Measurements from ENCODE around the gene SKOR1.

The SKOR1 gene

DNA sequence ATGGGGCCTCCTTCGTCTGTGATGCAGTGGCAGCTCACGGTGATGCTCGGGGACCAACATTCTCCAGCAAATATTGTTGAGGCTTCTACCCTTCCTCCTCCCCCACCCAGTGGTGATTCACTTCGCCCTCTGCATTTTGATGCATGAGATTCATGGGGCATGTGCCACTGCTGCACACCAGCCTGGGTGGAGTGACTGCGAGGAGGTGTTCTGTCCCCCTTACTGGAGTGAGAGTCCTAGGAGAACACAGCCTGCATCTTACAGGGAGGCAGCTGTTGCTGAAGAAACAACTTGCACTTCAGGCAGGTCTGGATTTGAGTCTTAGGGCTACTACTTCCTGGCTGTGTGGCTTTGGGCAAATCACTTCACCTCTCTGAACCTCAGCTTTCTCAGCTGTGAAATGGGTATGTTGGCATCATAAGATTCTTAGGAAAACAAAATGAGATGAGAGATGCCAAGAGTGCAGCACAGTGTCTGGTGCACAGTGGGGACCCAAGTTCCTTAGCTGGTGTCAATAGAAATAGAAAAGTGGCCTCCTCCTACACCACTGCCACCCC lies 10.2 kb upstream of the SKOR1 start:
- H3K27ac ChIP-seq (ENCODE audit: low read depth in 2 of 2, low read length in 2 of 2), result no peak overlapping the region
- no peak overlapping the region for H3K9ac ChIP-seq (ENCODE audit: low read depth in 1 of 2, low read length in 2 of 2)
- H3K9me3 ChIP-seq (ENCODE audit: control insufficient read depth in 2 of 2, low read length in 2 of 2), result no peaks in the 10 kb centered on the region
- H3K4me1 ChIP-seq (ENCODE audit: control insufficient read depth in 2 of 2, insufficient read depth in 2 of 2, low read length in 2 of 2), result no peaks in the 10 kb centered on the region
- peaks cover 11 to 12% of the 10 kb centered on the region in 2 donors for H3K27me3 ChIP-seq (ENCODE audit: control insufficient read depth in 2 of 2, insufficient read depth in 2 of 2, low read length in 2 of 2)
- no peaks in the 10 kb centered on the region for H3K36me3 ChIP-seq (ENCODE audit: control insufficient read depth in 2 of 2, insufficient read depth in 2 of 2, low read length in 2 of 2)
- no peak overlapping the region for H3K4me3 ChIP-seq (ENCODE audit: low read length in 2 of 2)

DNA sequence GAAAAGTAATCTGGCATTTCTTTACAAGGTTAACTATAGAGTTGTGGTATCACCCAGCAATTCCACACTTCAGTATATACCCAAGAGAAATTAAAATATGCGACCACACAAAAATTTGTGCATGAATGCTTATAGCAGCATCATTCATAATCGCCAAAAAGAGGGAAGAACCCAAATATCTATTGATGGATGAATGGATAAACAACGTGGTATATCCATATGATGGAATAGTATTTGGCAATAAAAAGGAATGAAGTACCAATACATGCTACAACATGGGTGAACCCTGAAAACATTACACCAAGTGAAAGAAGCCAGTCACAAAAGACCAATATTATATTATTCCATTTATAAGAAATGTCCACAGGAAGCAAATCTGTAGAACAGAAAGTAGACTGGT lies 8.6 kb upstream of the SKOR1 start:
- no peak overlapping the region for H3K27ac ChIP-seq (ENCODE audit: low read depth in 2 of 2, low read length in 2 of 2)
- H3K9ac ChIP-seq (ENCODE audit: low read depth in 1 of 2, low read length in 2 of 2), result no peak overlapping the region
- H3K9me3 ChIP-seq (ENCODE audit: control insufficient read depth in 2 of 2, low read length in 2 of 2), result no peaks in the 10 kb centered on the region
- no peak overlapping the region for H3K4me3 ChIP-seq (ENCODE audit: low read length in 2 of 2)
- no peaks in the 10 kb centered on the region for H3K4me1 ChIP-seq (ENCODE audit: control insufficient read depth in 2 of 2, insufficient read depth in 2 of 2, low read length in 2 of 2)
- no peaks in the 10 kb centered on the region for H3K36me3 ChIP-seq (ENCODE audit: control insufficient read depth in 2 of 2, insufficient read depth in 2 of 2, low read length in 2 of 2)
- H3K27me3 ChIP-seq (ENCODE audit: control insufficient read depth in 2 of 2, insufficient read depth in 2 of 2, low read length in 2 of 2), result peaks cover 24 to 27% of the 10 kb centered on the region in 2 donors

DNA sequence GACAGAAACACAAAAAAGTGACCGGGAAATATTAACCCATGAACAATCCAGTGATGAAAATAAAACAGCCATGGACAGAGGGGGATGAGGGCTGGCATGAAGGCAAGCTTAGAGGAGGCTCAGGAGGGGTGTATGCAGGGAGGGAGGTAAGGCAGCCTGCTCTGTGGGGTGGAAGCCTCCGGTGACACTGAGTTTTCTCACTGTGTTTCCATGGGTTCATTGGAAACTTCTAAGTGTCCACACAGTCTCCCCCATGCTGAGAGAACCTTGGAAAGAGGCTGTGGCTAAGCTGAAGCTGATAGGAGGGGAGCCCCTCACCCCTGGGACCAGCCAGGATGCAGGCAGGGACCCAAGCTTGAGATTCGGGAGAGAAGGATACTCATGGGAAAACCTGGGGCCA lies 6.8 kb upstream of the SKOR1 start:
- Histone ChIP-seq H3K9ac (ENCODE audit: low read depth in 1 of 2, low read length in 2 of 2) (no peak overlapping the region), H3K9me3 (ENCODE audit: control insufficient read depth in 2 of 2, low read length in 2 of 2) (no peaks in the 10 kb centered on the region), H3K4me1 (ENCODE audit: control insufficient read depth in 2 of 2, insufficient read depth in 2 of 2, low read length in 2 of 2) (peaks cover 4% of the 10 kb centered on the region in 2 donors), H3K36me3 (ENCODE audit: control insufficient read depth in 2 of 2, insufficient read depth in 2 of 2, low read length in 2 of 2) (no peaks in the 10 kb centered on the region), H3K27ac (ENCODE audit: low read depth in 2 of 2, low read length in 2 of 2) (no peak overlapping the region), H3K27me3 (ENCODE audit: control insufficient read depth in 2 of 2, insufficient read depth in 2 of 2, low read length in 2 of 2) (peaks cover 36 to 43% of the 10 kb centered on the region in 2 donors), H3K4me3 (ENCODE audit: low read length in 2 of 2) (no peak overlapping the region)

DNA sequence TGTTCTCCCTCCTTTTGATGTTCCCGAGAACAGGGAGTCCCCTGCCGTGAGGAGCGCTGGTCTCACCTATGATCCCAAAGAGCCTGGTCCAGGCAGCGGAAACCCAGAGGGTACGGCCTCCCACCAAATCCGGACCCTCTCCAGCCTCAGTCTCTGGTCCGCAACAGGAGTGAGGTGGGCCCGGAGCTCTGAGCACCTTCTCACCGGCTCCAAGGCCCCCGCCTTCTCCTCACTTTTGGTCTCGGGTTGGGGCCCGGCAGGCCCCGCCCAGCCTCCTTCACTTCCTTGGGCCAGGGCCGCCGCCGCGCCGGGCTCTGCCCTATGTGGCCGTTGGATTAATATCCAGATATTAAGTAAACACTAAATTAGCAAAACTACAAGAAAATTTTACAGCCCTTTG lies 5.7 kb upstream of the SKOR1 start:
- Histone ChIP-seq H3K9ac (ENCODE audit: low read depth in 1 of 2, low read length in 2 of 2) (no peak overlapping the region), H3K4me1 (ENCODE audit: control insufficient read depth in 2 of 2, insufficient read depth in 2 of 2, low read length in 2 of 2) (peaks cover 4% of the 10 kb centered on the region in 2 donors), H3K27ac (ENCODE audit: low read depth in 2 of 2, low read length in 2 of 2) (no peak overlapping the region), H3K27me3 (ENCODE audit: control insufficient read depth in 2 of 2, insufficient read depth in 2 of 2, low read length in 2 of 2) (peaks cover 39 to 54% of the 10 kb centered on the region in 2 donors), H3K4me3 (ENCODE audit: low read length in 2 of 2) (no peak overlapping the region), H3K36me3 (ENCODE audit: control insufficient read depth in 2 of 2, insufficient read depth in 2 of 2, low read length in 2 of 2) (no peaks in the 10 kb centered on the region), H3K9me3 (ENCODE audit: control insufficient read depth in 2 of 2, low read length in 2 of 2) (no peaks in the 10 kb centered on the region)

DNA sequence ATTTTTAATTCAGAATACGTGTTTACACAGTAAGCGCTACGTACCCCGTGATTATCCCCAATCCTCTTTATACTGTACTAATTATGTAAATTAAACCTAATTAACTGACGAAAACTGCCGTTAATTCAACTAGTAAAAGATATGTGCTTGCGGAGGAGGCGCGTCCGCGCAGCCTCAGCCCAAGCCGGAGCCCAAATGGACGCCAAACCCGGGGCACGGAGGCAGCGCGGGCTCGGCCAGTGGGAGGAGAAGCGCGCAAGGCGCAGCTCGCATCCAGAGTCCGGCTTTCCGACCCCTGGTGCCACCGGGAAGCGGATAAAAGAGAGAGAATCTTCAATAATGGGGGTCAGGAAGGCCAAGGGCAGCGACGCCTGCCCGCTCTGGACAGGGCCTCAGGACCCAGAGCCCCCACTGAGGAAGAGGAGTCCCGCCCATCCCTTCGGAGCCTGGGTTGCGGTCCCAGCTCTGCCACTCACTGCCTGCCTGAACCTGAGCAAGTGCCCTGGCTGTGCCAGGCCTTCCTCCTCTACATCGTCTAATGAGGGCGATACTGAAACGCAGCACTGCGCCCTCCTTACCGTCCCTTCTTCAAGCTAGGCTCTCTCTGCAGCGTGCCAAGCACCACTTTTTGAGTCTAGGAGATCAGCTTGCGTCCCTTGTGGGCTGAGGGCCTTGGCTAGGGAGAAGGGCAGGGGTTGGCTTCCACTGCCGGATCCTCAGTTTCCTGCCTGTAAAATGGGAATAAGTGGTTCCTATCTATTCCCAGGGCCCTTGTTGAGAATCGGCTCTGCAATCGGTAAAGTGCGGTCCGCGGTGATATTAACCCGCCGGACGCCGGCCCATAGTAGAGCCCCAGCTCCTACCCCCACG lies 5.0 kb upstream of the SKOR1 start:
- H3K4me3 ChIP-seq (ENCODE audit: low read length in 2 of 2), result no peak overlapping the region
- peaks cover 4% of the 10 kb centered on the region in 2 donors for H3K4me1 ChIP-seq (ENCODE audit: control insufficient read depth in 2 of 2, insufficient read depth in 2 of 2, low read length in 2 of 2)
- no peak overlapping the region for H3K9ac ChIP-seq (ENCODE audit: low read depth in 1 of 2, low read length in 2 of 2)
- H3K36me3 ChIP-seq (ENCODE audit: control insufficient read depth in 2 of 2, insufficient read depth in 2 of 2, low read length in 2 of 2), result no peaks in the 10 kb centered on the region
- peaks cover 43 to 59% of the 10 kb centered on the region in 2 donors for H3K27me3 ChIP-seq (ENCODE audit: control insufficient read depth in 2 of 2, insufficient read depth in 2 of 2, low read length in 2 of 2)
- H3K9me3 ChIP-seq (ENCODE audit: control insufficient read depth in 2 of 2, low read length in 2 of 2), result no peaks in the 10 kb centered on the region
- no peak overlapping the region for H3K27ac ChIP-seq (ENCODE audit: low read depth in 2 of 2, low read length in 2 of 2)

DNA sequence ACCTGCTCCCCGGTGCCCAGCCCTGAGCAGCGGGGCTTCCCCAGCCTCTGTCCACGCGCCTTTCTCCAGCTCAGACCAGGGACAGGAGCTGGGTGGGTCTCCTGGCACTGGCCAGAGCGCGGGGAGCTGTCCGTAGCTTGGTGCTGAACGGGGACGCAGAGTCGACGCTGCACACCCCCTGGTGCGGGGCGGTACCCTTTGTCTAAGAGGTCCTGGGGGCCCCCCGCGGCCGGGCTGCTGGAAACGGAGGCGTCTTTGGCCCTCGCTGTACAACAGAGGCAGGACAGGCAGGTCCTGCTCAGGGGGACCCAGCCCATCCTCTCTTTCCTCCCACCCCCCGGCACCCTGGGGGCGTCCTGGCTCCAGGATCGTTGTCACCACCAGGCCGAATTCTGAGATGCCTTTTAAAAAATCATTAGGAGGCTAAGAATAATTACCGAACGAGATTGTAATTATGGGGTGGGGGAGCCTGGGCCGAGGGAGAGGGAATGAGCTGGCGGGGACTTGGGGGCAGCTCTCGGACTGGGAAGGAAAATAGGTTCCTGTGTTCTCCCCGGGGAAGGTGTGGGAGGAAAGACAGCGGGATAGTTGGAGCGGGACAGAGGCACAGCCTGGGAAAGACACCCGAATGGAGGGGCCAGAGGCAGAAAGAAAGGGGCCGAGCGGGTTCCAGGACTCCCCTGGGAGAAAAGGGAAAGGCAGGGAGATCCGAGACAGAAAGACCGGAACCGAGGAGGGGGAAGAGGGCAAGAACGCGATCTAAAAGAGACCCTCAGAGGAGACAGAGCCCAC lies 4.1 kb upstream of the SKOR1 start:
- Histone ChIP-seq H3K9me3 (ENCODE audit: control insufficient read depth in 2 of 2, low read length in 2 of 2) (no peaks in the 10 kb centered on the region), H3K4me3 (ENCODE audit: low read length in 2 of 2) (no peak overlapping the region), H3K27me3 (ENCODE audit: control insufficient read depth in 2 of 2, insufficient read depth in 2 of 2, low read length in 2 of 2) (peaks cover 48 to 67% of the 10 kb centered on the region in 2 donors), H3K36me3 (ENCODE audit: control insufficient read depth in 2 of 2, insufficient read depth in 2 of 2, low read length in 2 of 2) (no peaks in the 10 kb centered on the region), H3K9ac (ENCODE audit: low read depth in 1 of 2, low read length in 2 of 2) (no peak overlapping the region), H3K27ac (ENCODE audit: low read depth in 2 of 2, low read length in 2 of 2) (no peak overlapping the region), H3K4me1 (ENCODE audit: control insufficient read depth in 2 of 2, insufficient read depth in 2 of 2, low read length in 2 of 2) (peaks cover 4 to 7% of the 10 kb centered on the region in 2 donors)

DNA sequence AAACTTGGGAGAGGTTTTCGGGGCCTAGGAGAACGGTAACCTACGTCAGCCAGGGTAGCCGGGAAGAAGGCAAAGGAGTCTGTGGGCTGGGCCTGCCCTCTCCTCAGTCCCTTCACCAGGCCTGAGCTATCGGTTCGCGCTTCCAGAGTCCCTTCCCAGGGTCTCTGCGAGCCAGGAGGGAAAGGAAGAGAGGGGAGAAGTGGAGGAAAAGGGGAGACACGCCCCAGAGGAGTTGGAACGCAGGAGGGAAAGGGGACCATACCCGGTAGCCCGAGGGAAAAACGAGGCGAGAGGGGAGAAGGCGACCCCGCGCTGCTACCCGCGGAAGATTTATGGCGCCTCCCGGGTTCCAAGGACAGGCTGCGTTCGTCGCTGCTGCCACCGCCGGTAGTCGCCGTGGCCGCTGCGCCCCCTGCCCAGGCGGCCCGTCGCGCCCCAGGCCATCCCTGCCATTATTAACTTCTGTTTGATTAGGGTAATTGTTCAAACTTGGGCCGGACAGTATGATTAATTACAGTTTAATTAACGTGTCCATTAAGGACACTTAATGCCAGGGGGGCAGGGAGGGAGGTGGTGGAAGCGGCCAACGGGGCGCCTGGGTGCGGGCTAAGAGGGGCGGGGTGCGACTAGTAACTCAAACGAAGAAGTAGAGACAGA lies 3.4 kb upstream of the SKOR1 start:
- Histone ChIP-seq H3K4me1 (ENCODE audit: control insufficient read depth in 2 of 2, insufficient read depth in 2 of 2, low read length in 2 of 2) (peaks cover 4 to 7% of the 10 kb centered on the region in 2 donors), H3K4me3 (ENCODE audit: low read length in 2 of 2) (no peak overlapping the region), H3K27me3 (ENCODE audit: control insufficient read depth in 2 of 2, insufficient read depth in 2 of 2, low read length in 2 of 2) (peaks cover 51 to 74% of the 10 kb centered on the region in 2 donors), H3K9ac (ENCODE audit: low read depth in 1 of 2, low read length in 2 of 2) (no peak overlapping the region), H3K9me3 (ENCODE audit: control insufficient read depth in 2 of 2, low read length in 2 of 2) (no peaks in the 10 kb centered on the region), H3K27ac (ENCODE audit: low read depth in 2 of 2, low read length in 2 of 2) (no peak overlapping the region), H3K36me3 (ENCODE audit: control insufficient read depth in 2 of 2, insufficient read depth in 2 of 2, low read length in 2 of 2) (no peaks in the 10 kb centered on the region)

DNA sequence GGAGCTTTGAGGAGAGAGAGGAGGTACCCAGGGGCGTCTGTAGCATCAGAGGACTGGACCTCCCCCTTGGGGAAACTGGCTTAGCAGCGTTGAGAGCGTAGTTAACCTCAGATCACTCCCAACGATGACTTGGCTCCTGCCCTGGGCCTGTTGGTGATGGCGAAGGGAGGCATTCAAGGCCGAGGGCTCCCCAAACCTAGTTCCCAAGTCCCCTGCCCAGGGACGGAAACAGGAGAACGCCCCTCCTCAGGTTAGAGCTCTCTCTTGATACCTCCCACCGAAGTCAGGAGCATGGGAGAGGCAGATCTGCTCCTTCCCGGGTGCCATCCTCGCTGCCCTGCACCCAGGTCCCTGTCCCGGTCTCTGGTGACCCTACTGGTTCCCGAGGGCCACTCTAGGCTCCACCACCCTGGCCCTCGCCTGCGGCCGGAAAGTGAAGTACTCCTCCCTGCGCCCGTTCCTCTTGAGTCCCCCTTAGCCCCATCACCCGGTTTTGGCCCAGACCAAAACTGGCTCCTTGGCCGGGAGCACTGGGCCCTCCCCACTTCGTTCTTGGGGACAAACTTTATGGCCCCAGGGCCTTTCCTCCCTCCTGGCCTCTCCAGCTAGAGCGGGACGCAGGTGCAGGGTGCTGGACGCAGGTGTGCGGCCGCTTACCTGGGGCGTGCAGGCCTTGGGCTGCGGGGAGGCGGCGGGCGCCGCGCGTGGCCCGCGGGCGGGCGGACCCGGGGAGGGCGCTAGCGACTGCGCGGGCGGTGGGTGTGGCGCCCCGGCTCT lies 2.6 kb upstream of the SKOR1 start:
- Histone ChIP-seq H3K4me1 (ENCODE audit: control insufficient read depth in 2 of 2, insufficient read depth in 2 of 2, low read length in 2 of 2) (peaks cover 4 to 7% of the 10 kb centered on the region in 2 donors), H3K9ac (ENCODE audit: low read depth in 1 of 2, low read length in 2 of 2) (no peak overlapping the region), H3K36me3 (ENCODE audit: control insufficient read depth in 2 of 2, insufficient read depth in 2 of 2, low read length in 2 of 2) (no peaks in the 10 kb centered on the region), H3K9me3 (ENCODE audit: control insufficient read depth in 2 of 2, low read length in 2 of 2) (no peaks in the 10 kb centered on the region), H3K4me3 (ENCODE audit: low read length in 2 of 2) (no peak overlapping the region), H3K27me3 (ENCODE audit: control insufficient read depth in 2 of 2, insufficient read depth in 2 of 2, low read length in 2 of 2) (peaks cover 51 to 76% of the 10 kb centered on the region in 2 donors), H3K27ac (ENCODE audit: low read depth in 2 of 2, low read length in 2 of 2) (no peak overlapping the region)

DNA sequence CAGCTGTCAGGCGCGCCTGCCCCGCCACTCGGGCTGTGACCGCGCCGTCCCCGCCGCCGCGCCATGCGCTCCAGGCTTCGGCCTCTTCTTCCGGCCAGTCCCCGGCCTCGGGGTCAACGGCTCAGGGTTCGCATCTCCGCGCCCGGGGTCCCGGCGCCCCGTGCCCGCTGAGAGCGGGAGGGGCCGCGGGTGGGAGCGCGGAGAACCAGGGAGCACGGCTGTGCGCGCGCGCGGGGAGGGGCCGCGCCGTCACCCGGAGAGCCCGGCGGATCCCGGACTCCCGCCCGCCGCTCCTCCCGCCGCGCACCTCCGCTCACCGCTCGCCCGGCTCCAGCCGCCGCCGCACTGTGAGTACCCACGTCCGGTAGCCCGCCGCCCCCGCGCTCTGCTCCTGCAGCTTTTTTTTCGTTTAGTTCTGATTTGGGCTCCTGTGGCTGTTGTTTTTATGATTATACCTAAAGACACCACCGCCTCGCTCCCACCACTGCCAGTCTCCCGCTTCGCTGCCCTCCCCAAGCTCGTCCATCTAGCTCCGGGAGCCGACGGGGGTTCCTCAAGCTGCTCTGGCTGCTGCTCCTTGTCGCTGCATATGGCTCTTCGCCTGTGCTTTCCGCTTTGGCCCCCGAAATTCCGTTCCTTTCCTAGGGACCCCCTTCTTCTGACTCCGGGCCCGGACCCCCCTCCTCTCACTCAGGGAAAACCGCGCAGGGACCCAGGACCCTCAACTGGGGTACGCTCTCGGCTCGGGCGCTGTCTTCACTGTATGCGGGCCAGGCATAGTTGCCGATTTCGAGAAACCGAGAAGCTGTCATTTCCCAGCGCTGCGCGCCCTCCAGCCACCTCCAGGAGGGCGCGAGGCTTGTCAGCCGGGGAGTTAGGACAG lies 1.8 kb upstream of the SKOR1 start:
- Histone ChIP-seq H3K9me3 (ENCODE audit: control insufficient read depth in 2 of 2, low read length in 2 of 2) (no peaks in the 10 kb centered on the region), H3K36me3 (ENCODE audit: control insufficient read depth in 2 of 2, insufficient read depth in 2 of 2, low read length in 2 of 2) (no peaks in the 10 kb centered on the region), H3K27me3 (ENCODE audit: control insufficient read depth in 2 of 2, insufficient read depth in 2 of 2, low read length in 2 of 2) (peaks cover 50 to 82% of the 10 kb centered on the region in 2 donors), H3K4me3 (ENCODE audit: low read length in 2 of 2) (peak overlapping the region; percentile 26 to 39), H3K9ac (ENCODE audit: low read depth in 1 of 2, low read length in 2 of 2) (no peak overlapping the region), H3K27ac (ENCODE audit: low read depth in 2 of 2, low read length in 2 of 2) (no peak overlapping the region), H3K4me1 (ENCODE audit: control insufficient read depth in 2 of 2, insufficient read depth in 2 of 2, low read length in 2 of 2) (peaks cover 9 to 11% of the 10 kb centered on the region in 2 donors)

All from mucosa of rectum (tissue), 2 donors.